H54 (cell line): ENCODE data around the gene MSANTD7.

Experiments
- DNase-seq: peaks from one replicate; pipeline ENCODE4 v3.0.0; 2011; ENCODE audit warnings: low spot score, mixed read lengths; ENCODE audit not compliant: insufficient read length
- FAIRE-seq: peaks from 3 replicates; lab custom pipeline; 2011; peaks lifted over from hg19 to GRCh38; lab: Jason Lieb, UNC
- POLR2A ChIP-seq: IDR thresholded peaks from 2 replicates; pipeline ENCODE4 v1.6.1; 2011; ENCODE audit warnings: low read depth, mild to moderate bottlenecking, low read length

Gene MSANTD7

GRCh38 chr10:14821635-14822375 is 16.3 kb upstream of the MSANTD7 start:
- no peak for TF ChIP-seq POLR2A
- no peak for FAIRE-seq
- DNase-seq, result no peak

GRCh38 chr10:14822879-14823755 is 15.0 kb upstream of the MSANTD7 start:
- DNase-seq (peak; percentile 26), FAIRE-seq (no peak)
- TF ChIP-seq POLR2A, result no peak

- FAIRE-seq (no peak), DNase-seq (no peak)
- no peak for TF ChIP-seq POLR2A
Observed at GRCh38 chr10:14823966-14824365, 14.1 kb upstream of the MSANTD7 start.

GRCh38 chr10:14826076-14826829 is 11.9 kb upstream of the MSANTD7 start:
- DNase-seq (no peak), FAIRE-seq (no peak)
- no peak for TF ChIP-seq POLR2A

- no peak for TF ChIP-seq POLR2A
- FAIRE-seq (no peak), DNase-seq (no peak)
Observed at GRCh38 chr10:14833106-14833505, 5.0 kb upstream of the MSANTD7 start.

- no peak for FAIRE-seq
- TF ChIP-seq POLR2A, result no peak
Observed at GRCh38 chr10:14836208-14836607, 1.9 kb upstream of the MSANTD7 start.

GRCh38 chr10:14837003-14837756 is 926 bp upstream of the MSANTD7 start:
- TF ChIP-seq POLR2A, result no peak
- no peak for DNase-seq
- no peak for FAIRE-seq

More at GRCh38 chr10:14836208-14836607, 1.9 kb upstream of the MSANTD7 start:
- DNase-seq, result no peak

GRCh38 chr10:14838582-14839304 is 637 bp downstream of the MSANTD7 start:
- no peak for TF ChIP-seq POLR2A
- FAIRE-seq (no peak), DNase-seq (peak; percentile 9)

- no peak for TF ChIP-seq POLR2A
- no peak for DNase-seq
- no peak for FAIRE-seq
Observed at GRCh38 chr10:14839305-14839695, 1.2 kb downstream of the MSANTD7 start.

GRCh38 chr10:14840178-14840577 is 2.1 kb downstream of the MSANTD7 start:
- DNase-seq, result no peak
- no peak for TF ChIP-seq POLR2A
- FAIRE-seq, result no peak

- FAIRE-seq (no peak), DNase-seq (no peak)
- no peak for TF ChIP-seq POLR2A
Observed at GRCh38 chr10:14843327-14843988, 5.4 kb downstream of the MSANTD7 start.

GRCh38 chr10:14844948-14845347 is 6.8 kb downstream of the MSANTD7 start:
- FAIRE-seq (no peak), DNase-seq (no peak)
- no peak for TF ChIP-seq POLR2A
